ENCODE measurements around the gene KRT37.

KRT37 gene

DNA sequence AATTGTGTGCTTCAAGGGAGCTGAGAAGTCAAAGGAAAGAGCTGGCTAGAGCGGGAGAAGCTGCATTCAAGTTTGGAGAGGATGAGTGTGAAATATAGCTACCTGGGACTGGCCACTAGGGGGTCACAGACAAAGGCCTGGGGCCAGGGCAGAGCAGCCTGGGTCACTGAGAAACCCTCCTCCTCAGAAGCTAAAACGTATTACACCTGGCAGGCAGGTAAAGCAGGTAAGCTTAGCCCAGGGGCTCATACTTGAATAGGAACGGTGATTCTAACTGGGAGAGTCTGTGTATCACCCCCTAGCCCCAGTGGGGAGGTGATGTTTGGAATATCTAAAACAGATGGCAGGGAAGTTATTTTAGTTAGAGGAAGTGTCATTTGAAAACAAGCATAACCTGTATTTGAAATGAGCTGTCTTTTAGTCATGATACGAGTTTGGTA is 6.8 kb downstream of the KRT37 start:
- Histone ChIP-seq H3K4me1 (ENCODE audit: control insufficient read depth, insufficient read depth, low read length) (peaks cover 6% of the 10 kb centered on the region), H3K4me3 (ENCODE audit: low read depth, low read length) (no peak overlapping the region), H3K27me3 (ENCODE audit: control insufficient read depth, insufficient read depth, low read length) (no peaks in the 10 kb centered on the region), H3K9ac (ENCODE audit: low read depth, low read length) (no peak overlapping the region), H3K36me3 (ENCODE audit: control insufficient read depth, insufficient read depth, low read length) (no peaks in the 10 kb centered on the region), H3K9me3 (ENCODE audit: control insufficient read depth, insufficient read depth, low read length) (no peaks in the 10 kb centered on the region)

GRCh38 chr17:41417127-41417526 is 7.3 kb downstream of the KRT37 start:
- Histone ChIP-seq H3K36me3 (ENCODE audit: control insufficient read depth, insufficient read depth, low read length) (no peaks in the 10 kb centered on the region), H3K9me3 (ENCODE audit: control insufficient read depth, insufficient read depth, low read length) (no peaks in the 10 kb centered on the region), H3K4me3 (ENCODE audit: low read depth, low read length) (no peak overlapping the region), H3K4me1 (ENCODE audit: control insufficient read depth, insufficient read depth, low read length) (peaks cover 6% of the 10 kb centered on the region), H3K9ac (ENCODE audit: low read depth, low read length) (no peak overlapping the region), H3K27me3 (ENCODE audit: control insufficient read depth, insufficient read depth, low read length) (no peaks in the 10 kb centered on the region)

- Histone ChIP-seq H3K36me3 (ENCODE audit: control insufficient read depth, insufficient read depth, low read length) (no peaks in the 10 kb centered on the region), H3K4me1 (ENCODE audit: control insufficient read depth, insufficient read depth, low read length) (peaks cover 6% of the 10 kb centered on the region), H3K27me3 (ENCODE audit: control insufficient read depth, insufficient read depth, low read length) (no peaks in the 10 kb centered on the region), H3K4me3 (ENCODE audit: low read depth, low read length) (no peak overlapping the region), H3K9ac (ENCODE audit: low read depth, low read length) (no peak overlapping the region), H3K9me3 (ENCODE audit: control insufficient read depth, insufficient read depth, low read length) (no peaks in the 10 kb centered on the region)
Measured at GRCh38 chr17:41416479-41416878, 7.9 kb downstream of the KRT37 start.

GRCh38 chr17:41415833-41416335 is 8.5 kb downstream of the KRT37 start:
- Histone ChIP-seq H3K27me3 (ENCODE audit: control insufficient read depth, insufficient read depth, low read length) (no peaks in the 10 kb centered on the region), H3K9me3 (ENCODE audit: control insufficient read depth, insufficient read depth, low read length) (no peaks in the 10 kb centered on the region), H3K9ac (ENCODE audit: low read depth, low read length) (no peak overlapping the region), H3K4me1 (ENCODE audit: control insufficient read depth, insufficient read depth, low read length) (peaks cover 6% of the 10 kb centered on the region), H3K36me3 (ENCODE audit: control insufficient read depth, insufficient read depth, low read length) (no peaks in the 10 kb centered on the region), H3K4me3 (ENCODE audit: low read depth, low read length) (no peak overlapping the region)

DNA sequence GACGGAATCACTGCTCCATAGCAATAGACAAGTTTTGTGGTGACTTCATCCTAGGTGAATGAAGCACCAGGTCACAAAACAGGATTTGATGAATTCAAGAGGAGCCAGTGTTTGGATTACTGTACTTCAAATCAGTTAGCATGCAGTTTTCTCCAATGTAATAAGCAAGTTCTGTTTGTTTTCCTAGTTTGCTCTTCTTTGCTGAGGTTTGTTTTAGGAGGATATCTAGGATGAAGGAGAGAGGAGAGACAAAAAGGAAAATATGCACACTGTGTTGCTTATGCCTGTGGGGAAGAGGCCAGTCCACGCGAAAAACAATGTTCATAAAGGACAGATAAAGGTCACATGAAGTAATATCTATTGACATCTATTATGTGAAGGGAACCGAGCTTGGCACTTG is 9.0 kb downstream of the KRT37 start:
- no peaks in the 10 kb centered on the region for H3K27me3 ChIP-seq (ENCODE audit: control insufficient read depth, insufficient read depth, low read length)
- no peak overlapping the region for H3K9ac ChIP-seq (ENCODE audit: low read depth, low read length)
- H3K4me1 ChIP-seq (ENCODE audit: control insufficient read depth, insufficient read depth, low read length): peaks cover 6% of the 10 kb centered on the region
- H3K36me3 ChIP-seq (ENCODE audit: control insufficient read depth, insufficient read depth, low read length): no peaks in the 10 kb centered on the region
- no peak overlapping the region for H3K4me3 ChIP-seq (ENCODE audit: low read depth, low read length)
- H3K9me3 ChIP-seq (ENCODE audit: control insufficient read depth, insufficient read depth, low read length): no peaks in the 10 kb centered on the region

GRCh38 chr17:41413982-41414381 is 10.4 kb downstream of the KRT37 start:
- Histone ChIP-seq H3K27me3 (ENCODE audit: control insufficient read depth, insufficient read depth, low read length) (no peaks in the 10 kb centered on the region), H3K9me3 (ENCODE audit: control insufficient read depth, insufficient read depth, low read length) (no peaks in the 10 kb centered on the region), H3K9ac (ENCODE audit: low read depth, low read length) (no peak overlapping the region), H3K4me1 (ENCODE audit: control insufficient read depth, insufficient read depth, low read length) (peaks cover 6% of the 10 kb centered on the region), H3K4me3 (ENCODE audit: low read depth, low read length) (no peak overlapping the region), H3K36me3 (ENCODE audit: control insufficient read depth, insufficient read depth, low read length) (no peaks in the 10 kb centered on the region)

DNA sequence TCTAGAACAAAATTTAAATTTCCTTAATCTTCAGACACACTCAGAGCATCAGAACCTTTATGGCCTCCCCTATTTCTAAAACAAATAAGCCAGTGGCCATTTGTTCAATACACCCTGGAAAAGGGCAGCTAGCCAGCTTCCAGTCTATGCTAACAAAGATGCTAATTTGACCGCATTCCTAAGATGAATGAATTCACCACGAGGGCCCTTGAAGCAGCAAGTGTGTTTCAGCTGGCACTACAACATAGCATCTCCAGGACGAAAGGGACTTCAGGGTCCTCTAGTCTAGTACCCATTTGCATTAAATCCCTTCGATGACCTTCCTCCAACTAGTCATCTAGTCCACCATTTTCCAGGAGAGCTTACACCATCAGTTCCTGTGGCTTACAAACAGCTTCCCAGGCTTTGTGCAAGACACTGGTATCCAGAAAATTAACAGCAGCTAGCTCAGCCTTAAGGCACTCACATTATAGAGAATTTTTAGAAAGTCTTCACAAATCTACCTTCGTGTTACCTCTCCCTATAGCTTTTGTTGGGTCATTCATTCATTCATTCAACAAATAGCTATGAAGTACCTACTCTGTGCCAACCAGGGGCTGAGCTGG is 10.9 kb downstream of the KRT37 start:
- Histone ChIP-seq H3K4me1 (ENCODE audit: control insufficient read depth, insufficient read depth, low read length) (peaks cover 6% of the 10 kb centered on the region), H3K36me3 (ENCODE audit: control insufficient read depth, insufficient read depth, low read length) (no peaks in the 10 kb centered on the region), H3K9me3 (ENCODE audit: control insufficient read depth, insufficient read depth, low read length) (no peaks in the 10 kb centered on the region), H3K4me3 (ENCODE audit: low read depth, low read length) (no peak overlapping the region), H3K27me3 (ENCODE audit: control insufficient read depth, insufficient read depth, low read length) (no peaks in the 10 kb centered on the region), H3K9ac (ENCODE audit: low read depth, low read length) (no peak overlapping the region)

DNA sequence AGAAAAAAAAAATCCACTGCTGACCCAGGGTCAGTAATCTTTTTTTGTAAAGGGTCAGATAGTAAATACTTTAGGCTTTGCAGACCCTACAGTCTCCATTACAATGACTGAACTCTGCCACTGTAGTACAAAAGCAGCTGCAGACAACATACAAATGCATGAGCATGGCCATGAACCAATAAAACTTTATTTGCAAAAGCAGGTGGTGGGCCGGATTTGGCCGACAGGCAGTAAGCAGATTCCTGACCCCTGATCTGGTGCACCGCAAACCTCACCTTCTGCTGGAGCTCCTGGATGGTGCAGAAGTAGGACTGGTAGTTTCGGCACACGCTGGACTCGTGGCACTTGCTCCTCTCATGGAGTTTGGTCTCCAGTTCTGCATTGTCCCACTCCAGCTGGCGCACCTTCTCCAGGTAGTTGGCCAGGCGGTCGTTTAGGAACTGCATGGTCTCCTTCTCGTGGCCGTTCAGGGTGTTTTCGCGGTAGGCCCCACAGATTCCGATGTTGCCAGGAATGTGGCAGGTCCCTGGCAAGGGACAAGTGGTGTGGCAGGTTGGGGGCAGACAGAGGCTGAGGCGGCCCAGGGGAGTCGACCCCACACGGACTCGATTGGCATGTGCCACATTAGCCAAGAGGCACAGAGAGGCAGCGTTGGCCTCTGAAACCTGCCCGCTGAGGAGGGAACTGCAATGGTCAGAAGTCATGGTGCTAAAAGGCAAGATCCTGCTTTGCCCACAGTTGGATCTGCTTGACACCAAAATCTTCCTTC is 13.1 kb downstream of the KRT37 start:
- H3K9me3 ChIP-seq (ENCODE audit: control insufficient read depth, insufficient read depth, low read length): no peaks in the 10 kb centered on the region
- H3K4me1 ChIP-seq (ENCODE audit: control insufficient read depth, insufficient read depth, low read length): peaks cover 6% of the 10 kb centered on the region
- H3K4me3 ChIP-seq (ENCODE audit: low read depth, low read length): no peak overlapping the region
- H3K36me3 ChIP-seq (ENCODE audit: control insufficient read depth, insufficient read depth, low read length): no peaks in the 10 kb centered on the region
- no peak overlapping the region for H3K9ac ChIP-seq (ENCODE audit: low read depth, low read length)
- no peaks in the 10 kb centered on the region for H3K27me3 ChIP-seq (ENCODE audit: control insufficient read depth, insufficient read depth, low read length)

- no peak overlapping the region for H3K4me3 ChIP-seq (ENCODE audit: low read depth, low read length)
- no peaks in the 10 kb centered on the region for H3K36me3 ChIP-seq (ENCODE audit: control insufficient read depth, insufficient read depth, low read length)
- no peaks in the 10 kb centered on the region for H3K4me1 ChIP-seq (ENCODE audit: control insufficient read depth, insufficient read depth, low read length)
- no peak overlapping the region for H3K9ac ChIP-seq (ENCODE audit: low read depth, low read length)
- H3K27me3 ChIP-seq (ENCODE audit: control insufficient read depth, insufficient read depth, low read length): no peaks in the 10 kb centered on the region
- H3K9me3 ChIP-seq (ENCODE audit: control insufficient read depth, insufficient read depth, low read length): no peaks in the 10 kb centered on the region
Measured at GRCh38 chr17:41407226-41407625, 17.2 kb downstream of the KRT37 start.

GRCh38 chr17:41406205-41406604 is 18.2 kb downstream of the KRT37 start:
- Histone ChIP-seq H3K4me1 (ENCODE audit: control insufficient read depth, insufficient read depth, low read length) (no peaks in the 10 kb centered on the region), H3K4me3 (ENCODE audit: low read depth, low read length) (no peak overlapping the region), H3K36me3 (ENCODE audit: control insufficient read depth, insufficient read depth, low read length) (no peaks in the 10 kb centered on the region), H3K9me3 (ENCODE audit: control insufficient read depth, insufficient read depth, low read length) (no peaks in the 10 kb centered on the region), H3K9ac (ENCODE audit: low read depth, low read length) (no peak overlapping the region), H3K27me3 (ENCODE audit: control insufficient read depth, insufficient read depth, low read length) (no peaks in the 10 kb centered on the region)

DNA sequence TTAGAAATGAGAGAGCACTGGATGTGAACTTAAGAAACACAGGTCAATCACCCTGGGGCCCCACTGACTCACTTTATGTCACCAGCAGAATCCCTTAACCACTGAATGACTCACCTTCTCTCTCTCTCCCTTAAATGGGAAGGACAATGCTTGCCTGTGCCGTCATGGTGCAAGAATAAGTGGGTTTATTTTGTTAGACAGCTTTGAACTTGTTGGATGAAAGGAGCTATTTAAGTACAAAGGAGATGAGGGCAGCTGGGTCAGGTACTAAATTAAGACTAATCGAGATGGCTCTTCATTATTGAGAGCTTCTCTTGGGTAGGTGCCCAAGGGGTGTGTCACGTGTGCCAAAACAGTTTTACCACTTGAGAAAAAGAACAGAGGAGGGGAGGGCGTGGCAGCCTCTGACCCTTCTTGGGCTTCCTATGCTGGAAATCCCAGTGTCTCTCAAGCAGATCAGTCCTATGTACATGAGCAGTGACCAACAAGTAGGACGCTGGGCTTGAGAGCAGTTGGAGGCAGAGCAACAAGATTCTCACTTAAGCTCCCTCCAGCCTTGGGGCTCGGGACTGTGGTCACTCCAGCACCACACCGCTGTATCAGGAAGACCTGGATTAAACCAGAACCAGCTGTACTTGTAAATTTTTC is 20.2 kb downstream of the KRT37 start:
- Histone ChIP-seq H3K9ac (ENCODE audit: low read depth, low read length) (no peak overlapping the region), H3K36me3 (ENCODE audit: control insufficient read depth, insufficient read depth, low read length) (no peaks in the 10 kb centered on the region), H3K4me1 (ENCODE audit: control insufficient read depth, insufficient read depth, low read length) (no peaks in the 10 kb centered on the region), H3K27me3 (ENCODE audit: control insufficient read depth, insufficient read depth, low read length) (no peaks in the 10 kb centered on the region), H3K4me3 (ENCODE audit: low read depth, low read length) (no peak overlapping the region), H3K9me3 (ENCODE audit: control insufficient read depth, insufficient read depth, low read length) (no peaks in the 10 kb centered on the region)
